Vagina (tissue), 2 donors: ENCODE measurements around the gene ICOS. TPM values are rescaled to one million over a fixed set of nuclear protein-coding genes. Genes with fewer than 3 reads are reported as not detected.

Source experiments
- DNase-seq, 2 donors: peaks; one replicate each; pipeline ENCODE4 v3.0.0-alpha.2; 2017; ENCODE audit errors: extremely low spot score in 2 of 2
- H3K27ac ChIP-seq: fragments of 200-600 bp; sonication (generic); one replicate; pipeline ENCODE4 v1.5.1; 2019
- H3K27me3 ChIP-seq: fragments of 200-600 bp; sonication (generic); one replicate; pipeline ENCODE4 v1.5.1; 2019
- H3K36me3 ChIP-seq, 2 donors: fragments of 200-600 bp; sonication (generic); one replicate each; pipeline ENCODE4 v1.5.1; 2017 to 2019
- H3K4me1 ChIP-seq: fragments of 200-600 bp; sonication (generic); one replicate; pipeline ENCODE4 v1.5.1; 2019
- H3K4me3 ChIP-seq, 2 donors: fragments of 200-600 bp; sonication (generic); 1 replicate in 1 of 2; 2 replicates in 1 of 2; pipeline ENCODE4 v1.5.1; 2016 to 2019
- H3K9me3 ChIP-seq: fragments of 200-600 bp; sonication (generic); one replicate; pipeline ENCODE4 v1.5.1; 2019
- POLR2A ChIP-seq, 2 donors: fragments of 450-650 bp; IDR thresholded peaks; one replicate each; pipeline ENCODE4 v1.6.1; 2017; ENCODE audit warnings: antibody characterized with exemption in 2 of 2, mild to moderate bottlenecking in 2 of 2, moderate library complexity in 2 of 2
- POLR2AphosphoS5 ChIP-seq, 2 donors: sonication (generic); formaldehyde crosslinking; IDR thresholded peaks; one replicate each; pipeline ENCODE4 v1.9.0; 2017; ENCODE audit warnings: antibody characterized with exemption in 2 of 2, mild to moderate bottlenecking in 2 of 2, low read depth in 1 of 2; ENCODE audit not compliant: insufficient read depth in 1 of 2
- intact Hi-C: fragments of 100-400 bp; cut with DNase I; formaldehyde crosslinking; loops from one replicate; pipeline ENCODE4 v1.15.1; 2023
- total RNA-seq: library from RNA; depleted of rRNA; stranded (reverse); fragments of >200 nt; gene quantifications from one replicate; pipeline ENCODE4 v1.2.3, GENCODE V29; 2016
- TF ChIP-seq, protein P1 (sequence below), 3 experiments: fragments of 450-650 bp in 2 of 3; fragments of 200-600 bp in 1 of 3; sonication (generic) in 1 of 3; IDR thresholded peaks; one replicate each; pipeline ENCODE4 v1.5.1; 2017 to 2019; ENCODE audit warnings: antibody characterized with exemption in 3 of 3, mild to moderate bottlenecking in 2 of 3, moderate library complexity in 2 of 3

Gene ICOS
- total RNA-seq, 1 donor from 2014 or later: 1.7 TPM

DNA sequence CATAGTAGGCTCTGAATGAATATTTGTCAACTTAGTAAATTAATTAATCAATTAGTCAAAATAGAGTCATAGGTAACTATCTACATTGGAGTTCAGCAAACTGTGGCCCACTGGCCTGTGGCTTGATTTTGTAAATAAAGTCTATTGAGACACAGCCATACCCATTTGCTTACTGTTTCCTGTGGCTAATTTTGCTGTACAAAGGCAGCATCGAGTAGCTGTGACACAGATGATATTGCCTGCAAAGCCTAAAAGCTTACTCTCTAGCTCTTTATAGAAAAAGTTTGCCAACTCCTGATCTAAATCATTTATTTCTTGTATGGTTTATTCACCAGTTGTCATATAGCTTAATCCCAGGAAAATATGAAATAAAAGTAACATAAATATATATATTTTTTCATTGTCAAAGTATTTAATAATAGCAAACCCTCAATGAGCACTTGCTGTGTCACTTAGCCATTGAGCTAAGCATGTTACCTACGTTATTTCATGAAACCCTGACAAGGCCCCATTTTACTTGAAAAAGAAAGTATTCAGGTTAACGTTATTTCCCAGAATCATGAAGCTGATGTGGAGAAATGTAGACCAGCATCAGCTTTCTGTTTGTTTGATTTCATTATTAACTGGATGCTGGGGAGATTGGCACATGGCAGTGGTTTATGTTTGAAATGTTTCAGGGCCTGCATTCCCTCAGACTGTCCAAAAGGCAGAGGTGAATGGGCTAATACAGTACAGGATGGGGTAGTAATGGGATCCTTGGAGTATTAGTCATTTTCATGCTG lies 69.6 kb downstream of the ICOS start:
- H3K27me3 ChIP-seq: no peaks in the 10 kb centered on the region
- no peak for DNase-seq
- no peak overlapping the region for H3K4me3 ChIP-seq
- intact Hi-C loops: no loop called here
- no peak overlapping the region for H3K27ac ChIP-seq
- H3K9me3 ChIP-seq: no peaks in the 10 kb centered on the region
- peaks cover 3% of the 10 kb centered on the region for H3K4me1 ChIP-seq
- TF ChIP-seq, protein P1, sequence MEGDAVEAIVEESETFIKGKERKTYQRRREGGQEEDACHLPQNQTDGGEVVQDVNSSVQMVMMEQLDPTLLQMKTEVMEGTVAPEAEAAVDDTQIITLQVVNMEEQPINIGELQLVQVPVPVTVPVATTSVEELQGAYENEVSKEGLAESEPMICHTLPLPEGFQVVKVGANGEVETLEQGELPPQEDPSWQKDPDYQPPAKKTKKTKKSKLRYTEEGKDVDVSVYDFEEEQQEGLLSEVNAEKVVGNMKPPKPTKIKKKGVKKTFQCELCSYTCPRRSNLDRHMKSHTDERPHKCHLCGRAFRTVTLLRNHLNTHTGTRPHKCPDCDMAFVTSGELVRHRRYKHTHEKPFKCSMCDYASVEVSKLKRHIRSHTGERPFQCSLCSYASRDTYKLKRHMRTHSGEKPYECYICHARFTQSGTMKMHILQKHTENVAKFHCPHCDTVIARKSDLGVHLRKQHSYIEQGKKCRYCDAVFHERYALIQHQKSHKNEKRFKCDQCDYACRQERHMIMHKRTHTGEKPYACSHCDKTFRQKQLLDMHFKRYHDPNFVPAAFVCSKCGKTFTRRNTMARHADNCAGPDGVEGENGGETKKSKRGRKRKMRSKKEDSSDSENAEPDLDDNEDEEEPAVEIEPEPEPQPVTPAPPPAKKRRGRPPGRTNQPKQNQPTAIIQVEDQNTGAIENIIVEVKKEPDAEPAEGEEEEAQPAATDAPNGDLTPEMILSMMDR (IDR thresholded peaks at IDR 0.05): no peak
- TF ChIP-seq POLR2A (IDR thresholded peaks at IDR 0.05): no peak
- TF ChIP-seq POLR2AphosphoS5 (IDR thresholded peaks at IDR 0.05; ENCODE audit: insufficient read depth in 1 of 2, low read depth in 1 of 2): no peak
- H3K36me3 ChIP-seq: no peaks in the 10 kb centered on the region

DNA sequence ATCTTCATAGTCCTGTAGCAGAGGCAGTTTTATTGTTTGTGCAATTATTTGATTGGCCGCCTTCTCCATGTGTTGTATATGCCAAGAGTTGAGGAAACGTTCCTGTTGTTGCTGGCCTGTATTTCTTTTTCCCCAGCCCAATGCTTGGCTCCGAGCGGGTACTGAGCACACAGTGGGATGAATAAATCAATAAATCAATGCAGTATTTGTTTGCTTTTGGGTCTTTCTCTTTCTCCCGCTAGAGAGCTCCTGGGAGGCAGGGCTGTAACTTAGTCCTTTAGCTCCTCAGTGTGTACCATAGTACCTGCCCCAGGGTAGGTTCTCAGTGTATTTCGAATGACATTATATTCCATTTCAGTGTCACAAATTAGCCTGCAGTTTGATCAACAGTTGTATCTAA lies 71.8 kb downstream of the ICOS start:
- Histone ChIP-seq H3K36me3 (no peaks in the 10 kb centered on the region), H3K4me1 (peaks cover 18% of the 10 kb centered on the region), H3K4me3 (no peak overlapping the region), H3K9me3 (no peaks in the 10 kb centered on the region), H3K27me3 (no peaks in the 10 kb centered on the region), H3K27ac (no peak overlapping the region)
- DNase-seq: no peak
- intact Hi-C loops: no loop called here
- TF ChIP-seq, protein P1 (IDR thresholded peaks at IDR 0.05): no peak
- TF ChIP-seq POLR2A (IDR thresholded peaks at IDR 0.05): no peak
- no peak for TF ChIP-seq POLR2AphosphoS5 (IDR thresholded peaks at IDR 0.05; ENCODE audit: insufficient read depth in 1 of 2, low read depth in 1 of 2)

DNA sequence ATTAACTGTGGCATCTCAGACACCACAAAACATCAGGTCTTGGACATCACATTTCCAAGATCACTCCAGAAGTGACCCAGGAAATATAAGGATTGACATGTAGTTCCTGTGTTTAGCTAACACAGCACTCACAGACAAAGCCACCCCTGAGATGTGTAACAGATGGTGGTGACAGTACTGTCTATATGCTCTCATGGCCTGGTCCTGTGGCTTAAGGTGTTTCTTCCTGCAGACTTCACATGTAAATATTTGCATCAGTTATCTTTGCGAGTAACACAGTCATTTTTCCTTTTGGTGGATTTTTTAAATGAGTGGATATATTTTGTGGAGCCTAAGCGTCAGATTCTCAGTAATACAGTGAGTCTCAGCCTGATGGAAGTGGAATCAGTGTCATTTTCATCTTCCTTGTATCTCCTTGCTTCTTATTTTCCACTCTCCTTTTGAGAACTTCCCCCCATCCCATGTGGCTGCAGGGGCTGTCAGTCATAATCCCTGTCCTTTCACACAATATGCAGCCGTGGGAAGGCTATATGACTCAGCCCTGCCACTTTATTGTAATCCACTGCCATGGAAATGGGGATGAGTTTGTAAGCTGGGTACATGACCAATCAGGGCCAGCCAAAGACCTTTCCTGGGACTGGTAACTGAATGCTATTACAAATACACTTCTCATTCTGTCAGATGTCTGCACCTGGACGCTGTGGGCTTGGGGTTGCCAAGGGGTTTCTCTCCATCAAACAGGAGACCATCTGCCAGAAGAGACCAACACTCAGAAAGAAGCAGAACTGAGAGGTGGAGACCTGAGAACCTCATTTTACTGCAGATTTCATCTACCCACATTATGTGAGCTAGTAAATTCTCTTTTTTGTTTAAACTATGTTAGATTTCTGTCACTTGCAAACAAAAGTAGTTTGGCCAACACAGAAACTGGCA lies 74.3 kb downstream of the ICOS start:
- Histone ChIP-seq H3K27ac (no peak overlapping the region), H3K36me3 (no peaks in the 10 kb centered on the region), H3K4me3 (no peak overlapping the region), H3K9me3 (no peaks in the 10 kb centered on the region), H3K27me3 (no peaks in the 10 kb centered on the region), H3K4me1 (peaks cover 18% of the 10 kb centered on the region)
- TF ChIP-seq POLR2AphosphoS5 (IDR thresholded peaks at IDR 0.05; ENCODE audit: insufficient read depth in 1 of 2, low read depth in 1 of 2) (no peak), POLR2A (IDR thresholded peaks at IDR 0.05) (no peak)
- TF ChIP-seq, protein P1 (IDR thresholded peaks at IDR 0.05): no peak
- intact Hi-C loops: no loop called here
- DNase-seq: no peak

Other genes starting within 250 kb of the ICOS start
- 2.7 TPM for gene CD28, start 230.1 kb upstream of the ICOS start, total RNA-seq
- gene CTLA4, start 69.0 kb upstream of the ICOS start, total RNA-seq: 7.9 TPM